HEK293 (cell line): ENCODE data around the gene NRIP3.
"Not testable (repeated sequence)": the region's sequence is repeated elsewhere in the genome, so short reads cannot be mapped to it uniquely, and the experiment has no call there.

Source experiments
- CTCF ChIA-PET: fragments of 350-600 bp; formaldehyde crosslinking; extraction: SDS; loops from one replicate; lab custom pipeline; 2021; ENCODE audit warnings: antibody characterized with exemption; lab: Yijun Ruan, JAX
- POLR2A ChIA-PET: fragments of 300-600 bp; formaldehyde crosslinking; extraction: SDS; loops from one replicate; lab custom pipeline; 2020; ENCODE audit warnings: antibody characterized with exemption, inconsistent platforms; lab: Yijun Ruan, JAX
- H3K27ac ChIP-seq: fragments of 200-500 bp; sonication (Bioruptor generic); 2 replicates; pipeline ENCODE4 v1.5.1; 2014; ENCODE audit warnings: low read depth, low read length, control low read depth, inconsistent platforms; ENCODE audit errors: extremely low read depth
- H3K36me3 ChIP-seq, 2 experiments: fragments of 200-500 bp in 1 of 2; sonication (Bioruptor generic) in 1 of 2; 1 replicate in 1 of 2; 2 replicates in 1 of 2; pipeline ENCODE4 v1.5.1; 2014 to 2017; ENCODE audit warnings: inconsistent platforms in 2 of 2, low read length in 2 of 2; ENCODE audit not compliant: control insufficient read depth in 2 of 2, insufficient read depth in 1 of 2
- H3K4me1 ChIP-seq: fragments of 200-500 bp; sonication (Bioruptor generic); 2 replicates; pipeline ENCODE4 v1.5.1; 2014; ENCODE audit warnings: mild to moderate bottlenecking, low read length, inconsistent platforms; ENCODE audit not compliant: control insufficient read depth, insufficient read depth
- H3K4me3 ChIP-seq: 2 replicates; pipeline ENCODE4 v1.5.1; 2011; ENCODE audit warnings: low read depth, mild to moderate bottlenecking, control low read depth, low read length, moderate library complexity
- H3K9me3 ChIP-seq: fragments of 200-500 bp; sonication (Bioruptor generic); 2 replicates; pipeline ENCODE4 v1.5.1; 2014; ENCODE audit warnings: low read depth, low read length, inconsistent platforms; ENCODE audit not compliant: control insufficient read depth, insufficient read depth
- EGR2 ChIP-seq: fragments of 450-650 bp; formaldehyde crosslinking; IDR thresholded peaks from 2 replicates; pipeline ENCODE4 v1.5.1; 2016; ENCODE audit warnings: low read depth, missing biosample characterization, missing genetic modification characterization
- HOXA7 ChIP-seq: sonication (generic); formaldehyde crosslinking; IDR thresholded peaks from 2 replicates; pipeline ENCODE4 v1.8.1; 2022; ENCODE audit warnings: missing genetic modification reagents, borderline replicate concordance
- KLF10 ChIP-seq: fragments of 450-650 bp; IDR thresholded peaks from 2 replicates; pipeline ENCODE4 v1.5.1; 2018; ENCODE audit warnings: missing biosample characterization, mild to moderate bottlenecking, missing genetic modification characterization
- KLF9 ChIP-seq: fragments of 450-650 bp; formaldehyde crosslinking; IDR thresholded peaks from 2 replicates; pipeline ENCODE4 v1.5.1; 2016; ENCODE audit warnings: missing biosample characterization, missing genetic modification characterization, low read depth
- PRDM1 ChIP-seq: fragments of 450-650 bp; formaldehyde crosslinking; IDR thresholded peaks from 2 replicates; pipeline ENCODE4; 2016; ENCODE audit warnings: missing biosample characterization, missing genetic modification characterization
- SP2 ChIP-seq: fragments of 450-650 bp; formaldehyde crosslinking; IDR thresholded peaks from 2 replicates; pipeline ENCODE4 v1.5.1; 2016; ENCODE audit warnings: missing biosample characterization, missing genetic modification characterization
- SP3 ChIP-seq: fragments of 450-650 bp; formaldehyde crosslinking; IDR thresholded peaks from 2 replicates; pipeline ENCODE4 v1.5.1; 2016; ENCODE audit warnings: missing biosample characterization, missing genetic modification characterization
- ZBTB17 ChIP-seq: fragments of 450-650 bp; formaldehyde crosslinking; IDR thresholded peaks from 2 replicates; pipeline ENCODE4 v1.5.1; 2016; ENCODE audit warnings: missing biosample characterization, missing genetic modification characterization
- ZFHX2 ChIP-seq: fragments of 450-650 bp; formaldehyde crosslinking; conservative IDR thresholded peaks from 2 replicates; pipeline ENCODE4 v1.5.1; 2016; ENCODE audit warnings: missing biosample characterization, missing genetic modification characterization
- ZNF121 ChIP-seq: fragments of 450-650 bp; formaldehyde crosslinking; IDR thresholded peaks from 2 replicates; pipeline ENCODE4 v1.5.1; 2016; ENCODE audit warnings: missing biosample characterization, missing genetic modification characterization
- ZNF133 ChIP-seq: fragments of 450-650 bp; formaldehyde crosslinking; IDR thresholded peaks from 2 replicates; pipeline ENCODE4 v1.5.1; 2016; ENCODE audit warnings: missing biosample characterization, missing genetic modification characterization
- ZNF266 ChIP-seq: fragments of 450-650 bp; formaldehyde crosslinking; IDR thresholded peaks from 2 replicates; pipeline ENCODE4 v1.5.1; 2016; ENCODE audit warnings: missing biosample characterization, missing genetic modification characterization, low read depth
- ZNF302 ChIP-seq: fragments of 450-650 bp; formaldehyde crosslinking; IDR thresholded peaks from 2 replicates; pipeline ENCODE4 v1.5.1; 2016; ENCODE audit warnings: missing biosample characterization, missing genetic modification characterization, low read depth
- ZNF548 ChIP-seq: fragments of 450-650 bp; formaldehyde crosslinking; IDR thresholded peaks from 2 replicates; pipeline ENCODE4 v1.5.1; 2016; ENCODE audit warnings: missing biosample characterization, missing genetic modification characterization
- ZNF555 ChIP-seq: fragments of 450-650 bp; formaldehyde crosslinking; conservative IDR thresholded peaks from 2 replicates; pipeline ENCODE4 v1.5.1; 2017; ENCODE audit warnings: missing biosample characterization, mild to moderate bottlenecking, missing genetic modification characterization, inconsistent platforms
- ZNF558 ChIP-seq: fragments of 450-650 bp; formaldehyde crosslinking; IDR thresholded peaks from 2 replicates; pipeline ENCODE4 v1.5.1; 2016; ENCODE audit warnings: missing biosample characterization, missing genetic modification characterization
- ZNF560 ChIP-seq: fragments of 450-650 bp; formaldehyde crosslinking; IDR thresholded peaks from 2 replicates; pipeline ENCODE4 v1.5.1; 2017; ENCODE audit warnings: missing biosample characterization, missing genetic modification characterization, borderline replicate concordance
- ZNF768 ChIP-seq: fragments of 450-650 bp; formaldehyde crosslinking; IDR thresholded peaks from 2 replicates; pipeline ENCODE4 v1.5.1; 2018; ENCODE audit warnings: missing biosample characterization, mild to moderate bottlenecking, missing genetic modification characterization
- ZSCAN16 ChIP-seq: fragments of 450-650 bp; formaldehyde crosslinking; IDR thresholded peaks from 2 replicates; pipeline ENCODE4 v1.5.1; 2016; ENCODE audit warnings: missing biosample characterization, missing genetic modification characterization
- TF ChIP-seq, protein P1 (sequence below): fragments of 450-650 bp; formaldehyde crosslinking; IDR thresholded peaks from 2 replicates; pipeline ENCODE4 v1.5.1; 2017; ENCODE audit warnings: missing biosample characterization, mild to moderate bottlenecking, missing genetic modification characterization, moderate library complexity
- TF ChIP-seq, protein P2 (sequence below): fragments of 450-650 bp; formaldehyde crosslinking; IDR thresholded peaks from 2 replicates; pipeline ENCODE4 v1.5.1; 2016; ENCODE audit warnings: missing biosample characterization, missing genetic modification characterization

Gene NRIP3

DNA sequence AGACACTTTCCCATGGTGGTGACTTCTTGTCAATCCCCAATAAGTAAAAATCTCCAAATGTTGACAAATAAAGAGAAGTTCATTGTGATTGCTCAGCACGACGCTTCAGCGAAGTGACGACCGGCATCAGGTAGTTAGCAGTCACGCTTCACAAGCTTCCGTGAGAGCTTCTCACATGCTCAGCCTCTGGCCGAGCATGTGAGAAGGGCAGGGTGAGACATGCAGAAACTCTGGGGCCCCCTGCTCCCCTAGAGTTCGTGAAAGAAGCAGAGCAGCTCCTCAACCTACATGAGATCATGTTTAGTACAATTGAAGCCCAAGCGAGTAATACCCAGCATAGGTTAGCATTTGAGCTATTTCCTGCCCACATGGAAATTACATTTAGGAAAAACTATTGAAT, 66.6 kb downstream of the NRIP3 start:
- ChIA-PET POLR2A (no interaction called here), CTCF (interaction anchor here (1.2 to 1.3 kb wide), 2 partner anchors 22 to 25 kb away, joined by 3 to 4 read pairs; no protein-coding TSS in a partner anchor)
- Histone ChIP-seq H3K27ac (no peak overlapping the region), H3K4me3 (no peak overlapping the region), H3K36me3 (no peaks in the 10 kb centered on the region), H3K9me3 (no peaks in the 10 kb centered on the region), H3K4me1 (no peaks in the 10 kb centered on the region)
- no peak for TF ChIP-seq ZNF548 (tag by site-specific recombination)
- TF ChIP-seq ZNF133 (tag by site-specific recombination) = no peak
- no peak for TF ChIP-seq ZNF266 (tag by site-specific recombination)
- no peak for TF ChIP-seq HOXA7 (CRISPR knock-in tag)
- no peak for TF ChIP-seq ZNF768
- no peak for TF ChIP-seq ZNF555 (tag by site-specific recombination)
- no peak for TF ChIP-seq ZBTB17 (tag by site-specific recombination)
- TF ChIP-seq ZNF558 (tag by site-specific recombination) = no peak
- TF ChIP-seq, protein P1, sequence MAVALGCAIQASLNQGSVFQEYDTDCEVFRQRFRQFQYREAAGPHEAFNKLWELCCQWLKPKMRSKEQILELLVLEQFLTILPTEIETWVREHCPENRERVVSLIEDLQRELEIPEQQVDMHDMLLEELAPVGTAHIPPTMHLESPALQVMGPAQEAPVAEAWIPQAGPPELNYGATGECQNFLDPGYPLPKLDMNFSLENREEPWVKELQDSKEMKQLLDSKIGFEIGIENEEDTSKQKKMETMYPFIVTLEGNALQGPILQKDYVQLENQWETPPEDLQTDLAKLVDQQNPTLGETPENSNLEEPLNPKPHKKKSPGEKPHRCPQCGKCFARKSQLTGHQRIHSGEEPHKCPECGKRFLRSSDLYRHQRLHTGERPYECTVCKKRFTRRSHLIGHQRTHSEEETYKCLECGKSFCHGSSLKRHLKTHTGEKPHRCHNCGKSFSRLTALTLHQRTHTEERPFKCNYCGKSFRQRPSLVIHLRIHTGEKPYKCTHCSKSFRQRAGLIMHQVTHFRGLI (tag by site-specific recombination) = no peak

DNA sequence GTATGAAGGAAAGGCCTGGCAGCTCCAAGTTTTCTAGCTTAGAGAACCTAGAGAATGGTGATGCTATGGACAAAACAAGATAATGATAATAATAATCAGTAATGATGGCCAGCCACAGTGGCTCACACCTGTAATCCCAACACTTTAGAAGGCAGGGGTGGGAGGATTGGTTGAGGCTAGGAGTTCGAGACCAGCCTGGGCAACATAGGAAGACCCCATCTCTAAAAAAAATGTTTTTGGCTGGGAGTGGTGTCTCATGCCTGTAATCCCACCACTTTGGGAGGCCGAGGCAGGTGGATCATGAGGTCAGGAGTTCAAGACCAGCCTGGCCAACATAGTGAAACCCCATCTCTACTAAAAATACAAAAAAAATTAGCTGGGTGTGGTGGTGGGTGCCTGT, 68.0 kb downstream of the NRIP3 start:
- H3K4me1 ChIP-seq, H3K27ac ChIP-seq, H3K4me3 ChIP-seq, H3K9me3 ChIP-seq, CTCF ChIA-PET, H3K36me3 ChIP-seq: not testable (repeated sequence)
- TF ChIP-seq ZNF121 (tag by site-specific recombination) = peak; percentile 78
- POLR2A ChIA-PET = interaction anchor here (1.3 to 1.5 kb wide), 2 partner anchors 22 to 24 kb away, joined by 3 to 4 read pairs; no protein-coding TSS in a partner anchor

DNA sequence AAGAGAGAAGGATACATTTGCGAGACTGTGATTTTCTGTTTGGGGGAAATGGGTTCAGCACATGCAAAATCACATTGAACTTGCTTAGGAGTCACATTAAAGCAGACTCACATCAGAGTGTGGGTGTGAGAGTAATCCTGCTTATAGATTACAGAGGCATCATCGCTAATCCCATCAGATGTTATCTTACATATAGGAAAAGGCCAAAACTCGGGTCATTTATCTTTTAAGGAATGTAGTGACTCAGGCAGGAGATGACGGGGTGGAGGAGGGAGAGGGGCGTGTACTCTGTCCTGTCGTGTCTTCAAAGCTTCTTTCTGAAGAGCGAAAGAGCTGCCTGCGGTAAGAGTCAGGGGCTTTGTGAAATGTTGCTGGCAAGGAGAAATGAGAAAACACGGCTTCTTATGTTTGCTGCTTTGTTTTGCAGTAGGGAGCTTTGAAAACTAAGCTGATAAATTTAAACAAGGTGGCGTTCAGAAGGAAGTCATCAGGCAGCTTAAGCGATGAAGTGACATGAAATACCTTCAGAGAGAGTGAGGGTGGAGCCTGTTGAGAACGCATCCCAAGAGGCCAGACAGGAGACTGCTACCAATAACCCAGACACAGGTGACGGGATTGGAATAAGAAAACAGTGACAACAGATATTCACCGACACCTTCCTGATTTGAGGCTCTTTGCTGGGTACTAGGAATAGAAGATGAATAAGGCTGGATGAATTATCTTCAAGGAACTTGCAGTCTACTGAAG, 68.9 kb downstream of the NRIP3 start:
- H3K27ac ChIP-seq = no peak overlapping the region
- CTCF ChIA-PET = interaction anchor here (0.7 kb wide), 1 partner anchor 31 kb away, joined by 3 read pairs; no protein-coding TSS in a partner anchor

More for the DNA sequence above, 68.9 kb downstream of the NRIP3 start:
- TF ChIP-seq ZNF560 (tag by site-specific recombination) (no peak), SP3 (tag by site-specific recombination) (peak; percentile 37), ZNF302 (tag by site-specific recombination) (no peak), EGR2 (tag by site-specific recombination) (peak; percentile 53; the same call in 1 of the 2 replicates), SP2 (tag by site-specific recombination) (no peak), KLF10 (tag by site-specific recombination) (peak; percentile 74), ZFHX2 (tag by site-specific recombination) (peak; percentile 46), PRDM1 (tag by site-specific recombination) (0 out of 2 replicates have a peak, but pooled peaks have one; percentile 8), KLF9 (tag by site-specific recombination) (0 out of 2 replicates have a peak, but pooled peaks have one; percentile 16), ZSCAN16 (tag by site-specific recombination) (no peak)
- TF ChIP-seq, protein P2, sequence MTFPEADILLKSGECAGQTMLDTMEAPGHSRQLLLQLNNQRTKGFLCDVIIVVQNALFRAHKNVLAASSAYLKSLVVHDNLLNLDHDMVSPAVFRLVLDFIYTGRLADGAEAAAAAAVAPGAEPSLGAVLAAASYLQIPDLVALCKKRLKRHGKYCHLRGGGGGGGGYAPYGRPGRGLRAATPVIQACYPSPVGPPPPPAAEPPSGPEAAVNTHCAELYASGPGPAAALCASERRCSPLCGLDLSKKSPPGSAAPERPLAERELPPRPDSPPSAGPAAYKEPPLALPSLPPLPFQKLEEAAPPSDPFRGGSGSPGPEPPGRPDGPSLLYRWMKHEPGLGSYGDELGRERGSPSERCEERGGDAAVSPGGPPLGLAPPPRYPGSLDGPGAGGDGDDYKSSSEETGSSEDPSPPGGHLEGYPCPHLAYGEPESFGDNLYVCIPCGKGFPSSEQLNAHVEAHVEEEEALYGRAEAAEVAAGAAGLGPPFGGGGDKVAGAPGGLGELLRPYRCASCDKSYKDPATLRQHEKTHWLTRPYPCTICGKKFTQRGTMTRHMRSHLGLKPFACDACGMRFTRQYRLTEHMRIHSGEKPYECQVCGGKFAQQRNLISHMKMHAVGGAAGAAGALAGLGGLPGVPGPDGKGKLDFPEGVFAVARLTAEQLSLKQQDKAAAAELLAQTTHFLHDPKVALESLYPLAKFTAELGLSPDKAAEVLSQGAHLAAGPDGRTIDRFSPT (tag by site-specific recombination) = 0 out of 2 replicates have a peak, but pooled peaks have one; percentile 22
- H3K4me1 ChIP-seq = no peaks in the 10 kb centered on the region
- H3K9me3 ChIP-seq = no peaks in the 10 kb centered on the region
- H3K36me3 ChIP-seq = no peaks in the 10 kb centered on the region
- POLR2A ChIA-PET = interaction anchor here (1.3 to 1.5 kb wide), 2 partner anchors 21 to 24 kb away, joined by 3 to 4 read pairs; no protein-coding TSS in a partner anchor
- peak overlapping the region; percentile 13 for H3K4me3 ChIP-seq
